Upper lobe of left lung (tissue), 6 donors: Measurements from ENCODE around the gene DBF4B. TPM values are rescaled to one million over a fixed set of nuclear protein-coding genes. Genes with fewer than 3 reads are reported as not detected.
A peak's percentile ranks its signal among the peaks of the same experiment; 100 is the strongest.

Source experiments
- ATAC-seq, 2 donors: fragments of 200-7000 bp; cut with Tn5 transposase; one replicate each; pipeline ENCODE4 v1.9.1; 2022; ENCODE audit warnings: mild to moderate bottlenecking in 2 of 2, moderate library complexity in 2 of 2; ENCODE audit not compliant: low FRiP score in 2 of 2
- DNase-seq, 2 donors: peaks; one replicate each; pipeline ENCODE4 v3.0.0-alpha.2; 2019 to 2020
- H3K27ac ChIP-seq, 4 donors: fragments of 200-600 bp; sonication (generic); one replicate each; pipeline ENCODE4 v1.5.1; 2016 to 2019
- H3K27me3 ChIP-seq, 4 donors: fragments of 200-600 bp; sonication (generic); one replicate each; pipeline ENCODE4 v1.5.1; 2017 to 2019
- H3K36me3 ChIP-seq, 4 donors: fragments of 200-600 bp; sonication (generic); one replicate each; pipeline ENCODE4 v1.5.1; 2016 to 2019
- H3K4me1 ChIP-seq, 4 donors: fragments of 200-600 bp; sonication (generic); one replicate each; pipeline ENCODE4 v1.5.1; 2018 to 2019
- H3K4me3 ChIP-seq, 4 donors: fragments of 200-600 bp; sonication (generic); one replicate each; pipeline ENCODE4 v1.5.1; 2017 to 2019; ENCODE audit warnings: mild to moderate bottlenecking in 2 of 4, moderate library complexity in 1 of 4
- H3K9me3 ChIP-seq, 4 donors: fragments of 200-600 bp; sonication (generic); one replicate each; pipeline ENCODE4 v1.5.1; 2018 to 2019
- EP300 ChIP-seq, 4 donors: sonication (generic); formaldehyde crosslinking; IDR thresholded peaks; one replicate each; pipeline ENCODE4 v1.5.1; 2017; ENCODE audit warnings: antibody characterized with exemption in 4 of 4, control low read depth in 2 of 4
- POLR2A ChIP-seq, 4 donors: fragments of 450-650 bp; IDR thresholded peaks; one replicate each; pipeline ENCODE4 v1.5.1; 2016 to 2017; ENCODE audit warnings: antibody characterized with exemption in 4 of 4, mild to moderate bottlenecking in 2 of 4
- POLR2AphosphoS5 ChIP-seq, 2 donors: sonication (generic); formaldehyde crosslinking; IDR thresholded peaks; one replicate each; pipeline ENCODE4 v1.5.1; 2017; ENCODE audit warnings: antibody characterized with exemption in 2 of 2
- WGBS, 2 donors: methylation state at CpG; one replicate each; pipeline ENCODE4 v1.1.5; 2017 to 2018; 5-methylcytosine and 5-hydroxymethylcytosine counted together
- total RNA-seq, 6 donors: library from RNA; depleted of rRNA in 4 of 6; stranded (reverse); fragments of >200 nt in 4 of 6; gene quantifications; one replicate each; pipeline versions ENCODE4 v1.1.0 to v1.2.1, GENCODE V29; 2016 to 2021
- TF ChIP-seq, protein P1 (sequence below), 6 experiments: fragments of 450-650 bp in 4 of 6; fragments of 200-600 bp in 2 of 6; sonication (generic) in 2 of 6; IDR thresholded peaks; one replicate each; pipeline ENCODE4 v1.5.1; 2016 to 2019; ENCODE audit warnings: antibody characterized with exemption in 6 of 6
- donor health status: DM: no; HTN: no; CAD: no; lungs with moderate emphysema.
- donor health status: DM: no; HTN: yes; CAD: no; lungs with severe emphysema.

Gene DBF4B
- total RNA-seq, 6 donors from 2014 or later, result 2.0 to 8.4 (median 4.5) TPM

DNA sequence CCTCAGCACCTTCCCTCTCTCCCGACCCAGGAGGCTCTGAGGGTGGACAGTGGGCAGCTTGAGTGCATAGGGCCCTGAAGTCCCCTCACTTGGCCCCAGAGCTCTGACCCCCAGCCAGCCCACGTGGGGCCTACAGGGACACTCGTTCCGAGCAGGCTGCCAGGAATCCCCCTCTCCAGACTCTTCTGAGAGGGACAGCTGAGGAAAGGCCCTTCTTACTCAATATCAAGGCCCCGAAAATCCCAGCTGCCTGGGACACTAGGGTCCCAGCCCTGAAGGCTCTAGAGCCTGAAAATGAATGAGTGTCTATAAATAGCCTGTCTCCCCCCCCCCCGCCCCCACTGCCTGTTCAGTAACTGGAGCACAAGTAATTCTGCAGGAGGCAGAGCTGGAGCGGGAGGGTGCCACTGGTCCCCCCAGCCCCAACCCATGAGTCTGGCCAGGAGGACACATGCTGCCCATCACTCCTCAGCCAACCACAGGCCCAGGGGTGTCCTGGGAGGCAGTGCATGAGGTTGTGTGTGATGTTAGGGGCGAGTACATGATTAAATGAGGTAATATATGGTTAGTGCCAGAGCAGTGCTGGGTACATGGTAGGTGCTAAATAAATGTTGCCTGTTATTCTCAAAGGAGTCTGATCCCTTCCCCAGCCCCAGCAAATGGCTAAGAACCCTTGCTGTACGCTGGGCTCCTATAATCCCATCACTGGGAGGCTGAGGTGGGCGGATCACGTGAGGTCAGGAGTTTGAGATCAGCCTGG lies 61.9 kb downstream of the DBF4B start:
- H3K9me3 ChIP-seq, result no peaks in the 10 kb centered on the region
- no peak overlapping the region for H3K27ac ChIP-seq
- WGBS, 2 donors, result 73 to 75% methylated on average over 3 to 10 of the region's 11 CpGs
- ATAC-seq (no peak), DNase-seq (no peak)
- no peaks in the 10 kb centered on the region for H3K36me3 ChIP-seq
- H3K4me3 ChIP-seq, result no peak overlapping the region
- no peak for TF ChIP-seq POLR2A (IDR thresholded peaks at IDR 0.05)
- TF ChIP-seq, protein P1, sequence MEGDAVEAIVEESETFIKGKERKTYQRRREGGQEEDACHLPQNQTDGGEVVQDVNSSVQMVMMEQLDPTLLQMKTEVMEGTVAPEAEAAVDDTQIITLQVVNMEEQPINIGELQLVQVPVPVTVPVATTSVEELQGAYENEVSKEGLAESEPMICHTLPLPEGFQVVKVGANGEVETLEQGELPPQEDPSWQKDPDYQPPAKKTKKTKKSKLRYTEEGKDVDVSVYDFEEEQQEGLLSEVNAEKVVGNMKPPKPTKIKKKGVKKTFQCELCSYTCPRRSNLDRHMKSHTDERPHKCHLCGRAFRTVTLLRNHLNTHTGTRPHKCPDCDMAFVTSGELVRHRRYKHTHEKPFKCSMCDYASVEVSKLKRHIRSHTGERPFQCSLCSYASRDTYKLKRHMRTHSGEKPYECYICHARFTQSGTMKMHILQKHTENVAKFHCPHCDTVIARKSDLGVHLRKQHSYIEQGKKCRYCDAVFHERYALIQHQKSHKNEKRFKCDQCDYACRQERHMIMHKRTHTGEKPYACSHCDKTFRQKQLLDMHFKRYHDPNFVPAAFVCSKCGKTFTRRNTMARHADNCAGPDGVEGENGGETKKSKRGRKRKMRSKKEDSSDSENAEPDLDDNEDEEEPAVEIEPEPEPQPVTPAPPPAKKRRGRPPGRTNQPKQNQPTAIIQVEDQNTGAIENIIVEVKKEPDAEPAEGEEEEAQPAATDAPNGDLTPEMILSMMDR (IDR thresholded peaks at IDR 0.05), result no peak
- no peak for TF ChIP-seq POLR2AphosphoS5 (IDR thresholded peaks at IDR 0.05)
- TF ChIP-seq EP300 (IDR thresholded peaks at IDR 0.05), result no peak
- H3K27me3 ChIP-seq, result peaks cover 0 to 12% (median 1%) of the 10 kb centered on the region in 4 donors
- peaks cover 5 to 8% (median 5%) of the 10 kb centered on the region in 4 donors for H3K4me1 ChIP-seq

DNA sequence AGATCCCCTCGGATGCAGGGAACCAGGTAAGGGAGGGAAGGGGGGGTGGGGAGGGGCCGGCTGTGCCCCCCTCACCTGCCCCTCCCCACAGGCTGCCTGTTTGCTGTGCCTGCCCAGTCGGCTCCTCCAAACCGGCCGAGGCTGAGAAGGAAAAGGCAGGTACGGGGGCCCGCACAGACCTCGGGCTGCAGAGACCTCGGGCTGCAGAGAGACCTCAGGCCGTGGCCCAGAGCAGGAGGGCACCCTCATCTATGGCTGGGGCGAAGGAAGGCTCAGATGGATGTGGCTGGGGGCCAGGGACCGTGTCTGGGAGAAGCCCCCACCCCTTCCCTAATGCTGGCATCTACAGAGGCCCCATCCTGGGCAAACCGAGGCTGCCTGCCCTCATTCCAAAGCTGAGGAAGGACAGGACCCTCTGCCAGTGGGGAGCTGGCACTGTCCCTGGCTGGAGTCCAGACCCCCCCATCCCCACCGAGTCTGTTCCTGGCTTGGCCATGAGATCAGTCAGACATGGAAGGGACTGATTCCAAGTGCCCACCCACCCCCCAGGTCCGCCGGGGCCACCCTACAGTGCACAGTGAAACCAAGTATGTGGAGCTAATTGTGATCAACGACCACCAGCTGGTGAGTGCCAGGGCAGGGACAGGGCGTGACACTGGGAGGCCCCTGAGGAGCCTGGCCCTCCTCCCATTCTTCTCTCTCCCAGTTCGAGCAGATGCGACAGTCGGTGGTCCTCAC lies 64.0 kb downstream of the DBF4B start:
- TF ChIP-seq POLR2AphosphoS5 (IDR thresholded peaks at IDR 0.05) (no peak), EP300 (IDR thresholded peaks at IDR 0.05) (no peak), POLR2A (IDR thresholded peaks at IDR 0.05) (no peak)
- TF ChIP-seq, protein P1 (IDR thresholded peaks at IDR 0.05), result no peak
- Histone ChIP-seq H3K4me1 (peaks cover 12 to 19% (median 14%) of the 10 kb centered on the region in 4 donors), H3K27me3 (peaks cover 0 to 12% (median 1%) of the 10 kb centered on the region in 4 donors), H3K4me3 (no peak overlapping the region), H3K27ac (no peak overlapping the region), H3K9me3 (no peaks in the 10 kb centered on the region), H3K36me3 (no peaks in the 10 kb centered on the region)
- peak in 1 of 2 donors; percentile 58 for DNase-seq
- ATAC-seq, result no peak
- 37 to 45% methylated on average over 3 to 20 of the region's 21 CpGs for WGBS, 2 donors

DNA sequence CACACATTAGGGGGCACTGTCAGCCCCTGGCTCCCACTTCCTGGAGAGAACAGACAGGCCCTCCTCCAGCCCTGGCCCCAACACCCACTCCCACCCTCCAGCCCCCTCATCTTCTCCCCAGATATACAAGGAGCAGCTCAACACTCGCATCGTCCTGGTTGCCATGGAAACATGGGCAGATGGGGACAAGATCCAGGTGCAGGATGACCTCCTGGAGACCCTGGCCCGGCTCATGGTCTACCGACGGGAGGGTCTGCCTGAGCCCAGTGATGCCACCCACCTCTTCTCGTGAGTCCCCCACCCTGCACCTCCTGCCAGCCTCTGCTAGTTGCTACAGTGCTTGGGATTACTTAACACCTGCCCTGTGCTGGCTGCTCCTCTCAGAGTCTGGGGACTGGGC lies 64.7 kb downstream of the DBF4B start:
- Histone ChIP-seq H3K9me3 (no peaks in the 10 kb centered on the region), H3K4me1 (peaks cover 12 to 19% (median 14%) of the 10 kb centered on the region in 4 donors), H3K27me3 (peaks cover 0 to 12% (median 1%) of the 10 kb centered on the region in 4 donors), H3K36me3 (no peaks in the 10 kb centered on the region), H3K27ac (no peak overlapping the region), H3K4me3 (no peak overlapping the region)
- ATAC-seq (no peak), DNase-seq (no peak)
- 55 to 72% methylated on average over 6 of the region's 6 CpGs for WGBS, 2 donors
- TF ChIP-seq POLR2AphosphoS5 (IDR thresholded peaks at IDR 0.05) (no peak), POLR2A (IDR thresholded peaks at IDR 0.05) (no peak), EP300 (IDR thresholded peaks at IDR 0.05) (no peak)
- TF ChIP-seq, protein P1 (IDR thresholded peaks at IDR 0.05), result no peak

DNA sequence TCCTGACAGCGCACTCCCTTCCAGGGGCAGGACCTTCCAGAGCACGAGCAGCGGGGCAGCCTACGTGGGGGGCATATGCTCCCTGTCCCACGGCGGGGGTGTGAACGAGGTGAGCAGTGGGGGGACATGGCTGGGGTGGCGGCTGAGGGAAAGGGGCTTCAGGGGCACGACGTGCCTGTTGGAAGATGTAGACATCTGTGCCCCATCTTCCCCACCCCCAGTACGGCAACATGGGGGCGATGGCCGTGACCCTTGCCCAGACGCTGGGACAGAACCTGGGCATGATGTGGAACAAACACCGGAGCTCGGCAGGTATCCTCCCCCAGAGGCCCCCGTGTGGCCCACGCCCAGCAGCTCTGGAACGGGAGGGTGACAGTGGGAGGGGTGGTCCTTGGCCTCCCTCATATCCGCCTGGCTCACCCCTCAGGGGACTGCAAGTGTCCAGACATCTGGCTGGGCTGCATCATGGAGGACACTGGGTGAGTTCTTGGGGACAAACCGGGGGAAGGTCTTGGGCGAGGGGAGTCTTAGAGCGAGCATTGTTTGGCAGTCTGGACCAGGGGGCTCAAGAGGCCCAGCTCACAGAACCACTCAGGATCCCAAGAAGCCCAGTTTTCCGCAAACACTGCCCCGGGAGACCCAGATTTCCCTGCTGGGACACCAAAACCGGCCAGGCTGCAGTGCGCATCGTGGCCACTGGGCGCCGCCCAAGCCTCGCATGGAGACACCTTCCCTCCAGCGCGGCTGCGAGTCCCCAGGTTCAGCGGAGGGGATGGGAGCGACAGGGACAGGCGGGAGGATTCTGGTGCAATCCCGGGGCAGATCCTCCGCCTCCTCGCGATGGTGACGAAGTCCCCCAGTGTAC lies 66.0 kb downstream of the DBF4B start:
- ATAC-seq, result peak; percentile 86 to 88
- H3K27me3 ChIP-seq, result peaks cover 0 to 12% (median 1%) of the 10 kb centered on the region in 4 donors

More for the DNA sequence above, 66.0 kb downstream of the DBF4B start:
- WGBS, 2 donors, result 17 to 50% methylated on average over 19 to 35 of the region's 42 CpGs
- Histone ChIP-seq H3K4me1 (peaks cover 20 to 28% (median 21%) of the 10 kb centered on the region in 4 donors), H3K36me3 (no peaks in the 10 kb centered on the region), H3K27ac (peak overlapping the region in 1 of 4 donors; percentile 37), H3K9me3 (no peaks in the 10 kb centered on the region), H3K4me3 (peak overlapping the region in 3 of 4 donors; percentile 64 to 73 (median 72))
- TF ChIP-seq POLR2A (IDR thresholded peaks at IDR 0.05), result no peak
- TF ChIP-seq, protein P1 (IDR thresholded peaks at IDR 0.05), result peak; percentile 97 to 100 (median 98)
- peak; percentile 91 to 99 for DNase-seq
